Measurements from ENCODE around the gene SLC1A5.
"Not testable (repeated sequence)": the region's sequence is repeated elsewhere in the genome, so short reads cannot be mapped to it uniquely, and the experiment has no call there.

SLC1A5 gene

GRCh38 chr19:46776927-46777911 is 11.2 kb downstream of the SLC1A5 start:
- no peak for TF ChIP-seq ZFX (IDR thresholded peaks at IDR 0.05)
- TF ChIP-seq, protein P1, sequence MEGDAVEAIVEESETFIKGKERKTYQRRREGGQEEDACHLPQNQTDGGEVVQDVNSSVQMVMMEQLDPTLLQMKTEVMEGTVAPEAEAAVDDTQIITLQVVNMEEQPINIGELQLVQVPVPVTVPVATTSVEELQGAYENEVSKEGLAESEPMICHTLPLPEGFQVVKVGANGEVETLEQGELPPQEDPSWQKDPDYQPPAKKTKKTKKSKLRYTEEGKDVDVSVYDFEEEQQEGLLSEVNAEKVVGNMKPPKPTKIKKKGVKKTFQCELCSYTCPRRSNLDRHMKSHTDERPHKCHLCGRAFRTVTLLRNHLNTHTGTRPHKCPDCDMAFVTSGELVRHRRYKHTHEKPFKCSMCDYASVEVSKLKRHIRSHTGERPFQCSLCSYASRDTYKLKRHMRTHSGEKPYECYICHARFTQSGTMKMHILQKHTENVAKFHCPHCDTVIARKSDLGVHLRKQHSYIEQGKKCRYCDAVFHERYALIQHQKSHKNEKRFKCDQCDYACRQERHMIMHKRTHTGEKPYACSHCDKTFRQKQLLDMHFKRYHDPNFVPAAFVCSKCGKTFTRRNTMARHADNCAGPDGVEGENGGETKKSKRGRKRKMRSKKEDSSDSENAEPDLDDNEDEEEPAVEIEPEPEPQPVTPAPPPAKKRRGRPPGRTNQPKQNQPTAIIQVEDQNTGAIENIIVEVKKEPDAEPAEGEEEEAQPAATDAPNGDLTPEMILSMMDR (conservative IDR thresholded peaks at IDR 0.05) = no peak
- H3K27ac ChIP-seq = no peak overlapping the region

- TF ChIP-seq ZFX (IDR thresholded peaks at IDR 0.05) = no peak
- TF ChIP-seq, protein P1 (conservative IDR thresholded peaks at IDR 0.05) = no peak
Measured at GRCh38 chr19:46775642-46776258, 12.6 kb downstream of the SLC1A5 start.

GRCh38 chr19:46773018-46773399 is 15.4 kb downstream of the SLC1A5 start:
- no peak for TF ChIP-seq ZFX (IDR thresholded peaks at IDR 0.05)
- TF ChIP-seq, protein P1 (conservative IDR thresholded peaks at IDR 0.05) = no peak
- H3K27ac ChIP-seq = no peak overlapping the region

More at GRCh38 chr19:46775642-46776258, 12.6 kb downstream of the SLC1A5 start:
- no peak overlapping the region for H3K27ac ChIP-seq

DNA sequence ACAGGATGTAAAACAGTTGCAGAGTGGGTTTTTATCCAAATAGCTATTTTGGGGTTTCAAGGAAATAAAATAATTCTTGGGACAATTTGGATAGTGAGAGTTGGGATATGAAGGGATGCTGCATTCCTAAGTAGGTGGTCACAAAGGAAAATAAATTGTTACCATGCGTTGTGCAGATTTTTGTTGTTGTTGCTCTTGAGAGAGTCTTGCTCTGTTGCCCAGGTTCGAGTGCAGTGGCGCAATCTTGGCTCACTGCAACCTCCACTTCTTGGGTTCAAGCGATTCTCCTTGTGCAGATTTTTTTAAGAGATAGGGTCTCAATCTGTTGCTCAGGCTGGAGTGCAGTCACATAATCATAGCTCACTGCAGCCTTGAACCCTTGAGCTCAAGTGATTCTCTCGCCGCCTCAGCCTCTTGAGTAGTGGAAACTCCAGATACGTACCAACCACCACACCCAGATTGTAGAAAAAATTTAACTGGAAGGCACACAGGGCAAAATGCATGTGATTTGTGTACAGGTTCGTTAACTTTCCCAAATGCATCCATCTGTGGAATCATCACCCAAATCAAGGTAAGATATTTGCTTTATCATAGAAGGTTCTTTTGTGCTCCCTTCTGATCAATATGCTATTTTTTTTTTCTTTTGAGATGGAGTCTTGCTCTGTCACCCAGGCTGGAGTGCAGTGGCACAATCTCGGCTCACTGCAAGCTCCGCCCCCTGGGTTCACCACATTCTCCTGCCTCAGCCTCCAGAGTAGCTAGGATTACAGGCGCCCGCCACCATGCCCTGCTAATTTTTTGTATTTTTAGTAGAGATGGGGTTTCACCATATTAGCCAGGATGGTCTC is 16.0 kb downstream of the SLC1A5 start:
- no peak overlapping the region for H3K27ac ChIP-seq

GRCh38 chr19:46768746-46769145 is 19.6 kb downstream of the SLC1A5 start:
- H3K27ac ChIP-seq = not testable (repeated sequence)

More for the DNA sequence above, 16.0 kb downstream of the SLC1A5 start:
- TF ChIP-seq ZFX (IDR thresholded peaks at IDR 0.05) = no peak
- TF ChIP-seq, protein P1 (conservative IDR thresholded peaks at IDR 0.05) = no peak

DNA sequence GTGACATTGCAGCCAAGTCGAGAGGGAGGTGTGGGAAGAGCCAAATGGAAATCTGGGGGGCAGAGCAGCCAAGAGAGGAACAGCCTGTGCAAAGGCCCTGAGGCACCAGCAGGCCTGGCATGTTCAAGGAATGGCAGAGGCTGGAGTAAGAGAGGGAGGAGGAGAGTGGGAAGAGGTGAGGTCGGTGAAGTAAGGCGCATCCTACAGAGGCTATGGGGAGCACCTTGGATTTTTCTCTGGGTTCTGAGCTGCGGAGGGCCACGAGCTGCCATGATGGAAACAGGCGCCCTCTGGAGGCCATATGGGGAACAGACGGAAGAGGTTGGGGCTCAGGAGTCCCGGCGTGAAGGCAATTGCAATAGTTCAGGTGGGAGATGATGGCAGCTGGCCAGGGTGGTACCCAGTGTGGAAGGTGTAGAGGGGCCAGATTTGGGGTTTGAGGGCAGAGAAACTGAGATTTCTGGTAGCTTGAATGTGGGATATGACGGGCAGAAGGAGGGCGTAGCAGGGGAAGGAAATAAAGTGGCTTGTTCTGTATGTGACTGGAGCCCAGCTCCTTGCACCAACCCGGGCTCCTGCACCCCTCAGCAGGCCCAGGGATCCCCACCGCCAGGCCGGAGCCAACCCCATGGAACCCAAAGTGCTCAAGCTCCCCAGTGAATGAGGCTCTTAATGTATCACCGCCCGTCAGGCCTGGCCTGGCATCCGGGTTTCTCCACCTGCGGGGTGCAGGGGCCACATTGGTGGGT is 21.7 kb downstream of the SLC1A5 start:
- TF ChIP-seq, protein P1 (conservative IDR thresholded peaks at IDR 0.05) = peak; percentile 66
- no peak for TF ChIP-seq ZFX (IDR thresholded peaks at IDR 0.05)

DNA sequence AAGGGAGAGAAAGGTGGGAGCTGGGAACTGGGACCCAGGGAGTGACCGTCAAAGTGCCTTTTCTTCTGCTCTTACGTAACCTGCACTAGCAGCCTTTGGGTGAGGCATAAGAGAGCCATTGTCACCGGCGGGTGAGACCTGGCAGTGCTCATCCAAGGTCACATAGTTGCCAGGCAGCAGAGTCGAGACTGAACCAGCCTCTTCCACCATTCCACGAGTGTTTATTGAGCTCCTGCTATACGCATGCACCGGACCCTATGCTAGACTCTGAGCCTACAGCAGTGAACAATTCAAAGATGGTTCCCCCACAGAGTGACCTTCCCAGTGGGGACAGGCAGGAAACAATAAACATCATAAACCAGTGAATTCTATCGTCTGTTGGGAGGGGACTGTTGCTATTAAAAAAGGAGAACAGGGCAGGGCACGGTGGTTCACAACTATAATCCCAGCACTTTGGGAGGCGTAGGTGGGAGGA is 23.5 kb downstream of the SLC1A5 start:
- no peak overlapping the region for H3K27ac ChIP-seq

More for the DNA sequence above, 21.7 kb downstream of the SLC1A5 start:
- no peak overlapping the region for H3K27ac ChIP-seq

More for the DNA sequence above, 23.5 kb downstream of the SLC1A5 start:
- no peak for TF ChIP-seq ZFX (IDR thresholded peaks at IDR 0.05)
- TF ChIP-seq, protein P1 (conservative IDR thresholded peaks at IDR 0.05) = no peak
